ENCODE results near the gene ATG9B. TPM values are rescaled to one million over a fixed set of nuclear protein-coding genes. Genes with fewer than 3 reads are reported as not detected.
A peak's percentile ranks its signal among the peaks of the same experiment; 100 is the strongest.

The ATG9B gene
- total and polyA plus RNA-seq, 9 of the 15 experiments (the other 6 are each of a cell fraction or from before 2014, with no cell fraction given), result 0.29 to 8.0 (median 2.1) TPM

DNA sequence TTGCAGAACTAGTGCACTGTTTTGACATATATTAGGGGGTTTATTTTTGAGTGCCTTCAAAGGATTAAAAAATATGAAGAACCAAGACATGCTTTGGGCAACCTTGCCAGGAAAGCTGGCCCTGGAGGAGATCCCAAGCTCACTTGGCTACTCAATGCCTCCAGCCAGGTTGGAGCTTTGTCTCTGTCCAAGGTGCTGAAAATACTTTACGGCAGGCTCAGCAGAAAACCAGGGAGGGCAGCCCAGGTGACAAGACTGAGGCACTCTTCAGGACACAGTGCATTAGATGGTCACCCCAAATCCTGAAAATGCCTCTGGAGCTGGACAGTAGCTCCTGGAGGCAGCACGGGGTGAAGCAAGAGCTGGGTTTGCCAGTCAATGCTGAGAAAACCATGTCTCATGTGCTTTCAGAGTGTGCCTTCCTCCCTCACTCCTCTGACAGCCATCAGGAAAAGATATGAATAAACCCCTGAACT is 40.4 kb downstream of the ATG9B start (continued):
- TF ChIP-seq, protein P1, sequence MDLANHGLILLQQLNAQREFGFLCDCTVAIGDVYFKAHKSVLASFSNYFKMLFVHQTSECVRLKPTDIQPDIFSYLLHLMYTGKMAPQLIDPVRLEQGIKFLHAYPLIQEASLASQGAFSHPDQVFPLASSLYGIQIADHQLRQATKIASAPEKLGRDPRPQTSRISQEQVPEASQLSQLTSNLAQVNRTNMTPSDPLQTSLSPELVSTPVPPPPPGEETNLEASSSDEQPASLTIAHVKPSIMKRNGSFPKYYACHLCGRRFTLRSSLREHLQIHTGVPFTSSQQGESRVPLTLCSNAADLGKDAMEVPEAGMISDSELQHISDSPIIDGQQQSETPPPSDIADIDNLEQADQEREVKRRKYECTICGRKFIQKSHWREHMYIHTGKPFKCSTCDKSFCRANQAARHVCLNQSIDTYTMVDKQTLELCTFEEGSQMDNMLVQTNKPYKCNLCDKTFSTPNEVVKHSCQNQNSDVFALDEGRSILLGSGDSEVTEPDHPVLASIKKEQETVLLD (IDR thresholded peaks at IDR 0.05), result no peak
- TF ChIP-seq, protein P2, sequence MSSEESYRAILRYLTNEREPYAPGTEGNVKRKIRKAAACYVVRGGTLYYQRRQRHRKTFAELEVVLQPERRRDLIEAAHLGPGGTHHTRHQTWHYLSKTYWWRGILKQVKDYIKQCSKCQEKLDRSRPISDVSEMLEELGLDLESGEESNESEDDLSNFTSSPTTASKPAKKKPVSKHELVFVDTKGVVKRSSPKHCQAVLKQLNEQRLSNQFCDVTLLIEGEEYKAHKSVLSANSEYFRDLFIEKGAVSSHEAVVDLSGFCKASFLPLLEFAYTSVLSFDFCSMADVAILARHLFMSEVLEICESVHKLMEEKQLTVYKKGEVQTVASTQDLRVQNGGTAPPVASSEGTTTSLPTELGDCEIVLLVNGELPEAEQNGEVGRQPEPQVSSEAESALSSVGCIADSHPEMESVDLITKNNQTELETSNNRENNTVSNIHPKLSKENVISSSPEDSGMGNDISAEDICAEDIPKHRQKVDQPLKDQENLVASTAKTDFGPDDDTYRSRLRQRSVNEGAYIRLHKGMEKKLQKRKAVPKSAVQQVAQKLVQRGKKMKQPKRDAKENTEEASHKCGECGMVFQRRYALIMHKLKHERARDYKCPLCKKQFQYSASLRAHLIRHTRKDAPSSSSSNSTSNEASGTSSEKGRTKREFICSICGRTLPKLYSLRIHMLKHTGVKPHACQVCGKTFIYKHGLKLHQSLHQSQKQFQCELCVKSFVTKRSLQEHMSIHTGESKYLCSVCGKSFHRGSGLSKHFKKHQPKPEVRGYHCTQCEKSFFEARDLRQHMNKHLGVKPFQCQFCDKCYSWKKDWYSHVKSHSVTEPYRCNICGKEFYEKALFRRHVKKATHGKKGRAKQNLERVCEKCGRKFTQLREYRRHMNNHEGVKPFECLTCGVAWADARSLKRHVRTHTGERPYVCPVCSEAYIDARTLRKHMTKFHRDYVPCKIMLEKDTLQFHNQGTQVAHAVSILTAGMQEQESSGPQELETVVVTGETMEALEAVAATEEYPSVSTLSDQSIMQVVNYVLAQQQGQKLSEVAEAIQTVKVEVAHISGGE (CRISPR knock-in tag; IDR thresholded peaks at IDR 0.05), result peak in 1 of 3 experiments; percentile 52; a peak in 1 of 6 replicates
- TF ChIP-seq, protein P3, sequence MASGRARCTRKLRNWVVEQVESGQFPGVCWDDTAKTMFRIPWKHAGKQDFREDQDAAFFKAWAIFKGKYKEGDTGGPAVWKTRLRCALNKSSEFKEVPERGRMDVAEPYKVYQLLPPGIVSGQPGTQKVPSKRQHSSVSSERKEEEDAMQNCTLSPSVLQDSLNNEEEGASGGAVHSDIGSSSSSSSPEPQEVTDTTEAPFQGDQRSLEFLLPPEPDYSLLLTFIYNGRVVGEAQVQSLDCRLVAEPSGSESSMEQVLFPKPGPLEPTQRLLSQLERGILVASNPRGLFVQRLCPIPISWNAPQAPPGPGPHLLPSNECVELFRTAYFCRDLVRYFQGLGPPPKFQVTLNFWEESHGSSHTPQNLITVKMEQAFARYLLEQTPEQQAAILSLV (tag; IDR thresholded peaks at IDR 0.05), result 0 out of 2 replicates have a peak, but pooled peaks have one; percentile 16
- TF ChIP-seq ZNF764 (CRISPR knock-in tag; IDR thresholded peaks at IDR 0.05; ENCODE audit: low read depth) (no peak), MAFG (tag; conservative IDR thresholded peaks at IDR 0.05) (0 out of 2 replicates have a peak, but pooled peaks have one; percentile 45), HDAC2 (IDR thresholded peaks at IDR 0.05) (peak; percentile 91; the same call in 1 of the 2 replicates), ZNF212 (CRISPR knock-in tag; IDR thresholded peaks at IDR 0.05) (no peak), CXXC5 (CRISPR knock-in tag; IDR thresholded peaks at IDR 0.05) (peak; percentile 43), PPARD (CRISPR knock-in tag; IDR thresholded peaks at IDR 0.05) (no peak), SMARCE1 (IDR thresholded peaks at IDR 0.05) (no peak), ZNF431 (CRISPR knock-in tag; IDR thresholded peaks at IDR 0.05) (peak; percentile 27; the same call in 1 of the 2 replicates), ZNF316 (IDR thresholded peaks at IDR 0.05) (peak; percentile 69), ZNF239 (CRISPR knock-in tag; IDR thresholded peaks at IDR 0.05) (no peak), MECOM (CRISPR knock-in tag; IDR thresholded peaks at IDR 0.05) (peak; percentile 51; the same call in 1 of the 2 replicates), TCF3 (CRISPR knock-in tag; IDR thresholded peaks at IDR 0.05) (no peak; the same call in 1 of the 2 replicates), ESRRA (IDR thresholded peaks at IDR 0.05; ENCODE audit: borderline replicate concordance, low read depth) (no peak), DDX20 (tag; IDR thresholded peaks at IDR 0.05; ENCODE audit: low read depth) (peak; percentile 69; the same call in 1 of the 2 replicates), NFYB (IDR thresholded peaks at IDR 0.05; ENCODE audit: extremely low read depth, insufficient read length) (no peak), MAFF (IDR thresholded peaks at IDR 0.05; ENCODE audit: low read length) (peak; percentile 47; the same call in 1 of the 2 replicates)
- TF ChIP-seq, protein P4, sequence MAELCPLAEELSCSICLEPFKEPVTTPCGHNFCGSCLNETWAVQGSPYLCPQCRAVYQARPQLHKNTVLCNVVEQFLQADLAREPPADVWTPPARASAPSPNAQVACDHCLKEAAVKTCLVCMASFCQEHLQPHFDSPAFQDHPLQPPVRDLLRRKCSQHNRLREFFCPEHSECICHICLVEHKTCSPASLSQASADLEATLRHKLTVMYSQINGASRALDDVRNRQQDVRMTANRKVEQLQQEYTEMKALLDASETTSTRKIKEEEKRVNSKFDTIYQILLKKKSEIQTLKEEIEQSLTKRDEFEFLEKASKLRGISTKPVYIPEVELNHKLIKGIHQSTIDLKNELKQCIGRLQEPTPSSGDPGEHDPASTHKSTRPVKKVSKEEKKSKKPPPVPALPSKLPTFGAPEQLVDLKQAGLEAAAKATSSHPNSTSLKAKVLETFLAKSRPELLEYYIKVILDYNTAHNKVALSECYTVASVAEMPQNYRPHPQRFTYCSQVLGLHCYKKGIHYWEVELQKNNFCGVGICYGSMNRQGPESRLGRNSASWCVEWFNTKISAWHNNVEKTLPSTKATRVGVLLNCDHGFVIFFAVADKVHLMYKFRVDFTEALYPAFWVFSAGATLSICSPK (IDR thresholded peaks at IDR 0.05; ENCODE audit: borderline replicate concordance), result no peak
